Duodenal mucosa (tissue), 2 donors: ENCODE data around the gene TM4SF18.

Experiments used
- H3K27ac ChIP-seq: one replicate; pipeline ENCODE4 v1.7.0; 2013; ENCODE audit warnings: low read depth, low read length
- H3K27me3 ChIP-seq, 2 donors: one replicate each; pipeline ENCODE4 v1.7.0; 2013; ENCODE audit warnings: low read length in 2 of 2, control low read depth in 1 of 2; ENCODE audit not compliant: insufficient read depth in 2 of 2, control insufficient read depth in 1 of 2
- H3K36me3 ChIP-seq, 2 donors: one replicate each; pipeline ENCODE4 v1.7.0; 2013; ENCODE audit warnings: low read length in 2 of 2, control low read depth in 1 of 2; ENCODE audit not compliant: insufficient read depth in 2 of 2, control insufficient read depth in 1 of 2
- H3K4me1 ChIP-seq, 2 donors: one replicate each; pipeline ENCODE4 v1.7.0; 2013; ENCODE audit warnings: low read length in 2 of 2, control low read depth in 1 of 2; ENCODE audit not compliant: insufficient read depth in 2 of 2, control insufficient read depth in 1 of 2
- H3K4me3 ChIP-seq, 2 donors: one replicate each; pipeline ENCODE4 v1.7.0; 2013; ENCODE audit warnings: low read length in 2 of 2, low read depth in 1 of 2
- H3K9ac ChIP-seq, 2 donors: one replicate each; pipeline ENCODE4 v1.7.0; 2013; ENCODE audit warnings: low read length in 2 of 2, low read depth in 1 of 2
- H3K9me3 ChIP-seq, 2 donors: one replicate each; pipeline ENCODE4 v1.7.0; 2013; ENCODE audit warnings: low read length in 2 of 2, control low read depth in 1 of 2; ENCODE audit not compliant: control insufficient read depth in 1 of 2

The TM4SF18 gene

GRCh38 chr3:149284034-149284433, 49.4 kb downstream of the TM4SF18 start:
- Histone ChIP-seq H3K27me3 (no peaks in the 10 kb centered on the region), H3K36me3 (no peaks in the 10 kb centered on the region), H3K9me3 (no peaks in the 10 kb centered on the region), H3K27ac (no peak overlapping the region), H3K9ac (no peak overlapping the region), H3K4me3 (no peak overlapping the region), H3K4me1 (no peaks in the 10 kb centered on the region)

- Histone ChIP-seq H3K9ac (no peak overlapping the region), H3K4me3 (no peak overlapping the region), H3K36me3 (no peaks in the 10 kb centered on the region), H3K27ac (no peak overlapping the region), H3K27me3 (no peaks in the 10 kb centered on the region), H3K4me1 (no peaks in the 10 kb centered on the region), H3K9me3 (no peaks in the 10 kb centered on the region)
Measured at GRCh38 chr3:149283401-149283800, 50.0 kb downstream of the TM4SF18 start.

- peaks cover under 1% of the 10 kb centered on the region in 2 donors for H3K4me1 ChIP-seq
- H3K9ac ChIP-seq: no peak overlapping the region
- no peak overlapping the region for H3K4me3 ChIP-seq
- no peaks in the 10 kb centered on the region for H3K27me3 ChIP-seq
- H3K9me3 ChIP-seq: no peaks in the 10 kb centered on the region
- H3K27ac ChIP-seq: no peak overlapping the region
- no peaks in the 10 kb centered on the region for H3K36me3 ChIP-seq
Measured at GRCh38 chr3:149282836-149283235, 50.6 kb downstream of the TM4SF18 start.

- H3K36me3 ChIP-seq: no peaks in the 10 kb centered on the region
- no peak overlapping the region for H3K27ac ChIP-seq
- H3K9ac ChIP-seq: no peak overlapping the region
- no peaks in the 10 kb centered on the region for H3K27me3 ChIP-seq
- no peaks in the 10 kb centered on the region for H3K9me3 ChIP-seq
- H3K4me3 ChIP-seq: no peak overlapping the region
- H3K4me1 ChIP-seq: peaks cover 5 to 6% of the 10 kb centered on the region in 2 donors
Measured at GRCh38 chr3:149282322-149282721, 51.1 kb downstream of the TM4SF18 start.

- Histone ChIP-seq H3K4me1 (peaks cover 9 to 10% of the 10 kb centered on the region in 2 donors), H3K9me3 (no peaks in the 10 kb centered on the region), H3K4me3 (no peak overlapping the region), H3K9ac (no peak overlapping the region), H3K27ac (no peak overlapping the region), H3K36me3 (no peaks in the 10 kb centered on the region), H3K27me3 (no peaks in the 10 kb centered on the region)
Measured at GRCh38 chr3:149280671-149281349, 52.6 kb downstream of the TM4SF18 start.

GRCh38 chr3:149278911-149279310, 54.5 kb downstream of the TM4SF18 start:
- peaks cover 9 to 10% of the 10 kb centered on the region in 2 donors for H3K4me1 ChIP-seq

GRCh38 chr3:149277331-149277813, 56.1 kb downstream of the TM4SF18 start:
- Histone ChIP-seq H3K27ac (peak overlapping the region; percentile 17), H3K36me3 (no peaks in the 10 kb centered on the region), H3K9me3 (no peaks in the 10 kb centered on the region), H3K9ac (no peak overlapping the region), H3K27me3 (no peaks in the 10 kb centered on the region), H3K4me3 (no peak overlapping the region), H3K4me1 (peaks cover 9 to 10% of the 10 kb centered on the region in 2 donors)

More at GRCh38 chr3:149278911-149279310, 54.5 kb downstream of the TM4SF18 start:
- Histone ChIP-seq H3K27ac (no peak overlapping the region), H3K9ac (no peak overlapping the region), H3K4me3 (no peak overlapping the region), H3K27me3 (no peaks in the 10 kb centered on the region), H3K36me3 (no peaks in the 10 kb centered on the region), H3K9me3 (no peaks in the 10 kb centered on the region)

- Histone ChIP-seq H3K4me1 (peaks cover 9 to 10% of the 10 kb centered on the region in 2 donors), H3K9ac (no peak overlapping the region), H3K4me3 (no peak overlapping the region), H3K27ac (no peak overlapping the region), H3K36me3 (no peaks in the 10 kb centered on the region), H3K27me3 (no peaks in the 10 kb centered on the region), H3K9me3 (no peaks in the 10 kb centered on the region)
Measured at GRCh38 chr3:149276619-149277018, 56.8 kb downstream of the TM4SF18 start.

- no peak overlapping the region for H3K4me3 ChIP-seq
- no peak overlapping the region for H3K27ac ChIP-seq
- no peak overlapping the region for H3K9ac ChIP-seq
- no peaks in the 10 kb centered on the region for H3K36me3 ChIP-seq
- no peaks in the 10 kb centered on the region for H3K27me3 ChIP-seq
- no peaks in the 10 kb centered on the region for H3K9me3 ChIP-seq
- H3K4me1 ChIP-seq: peaks cover 9 to 10% of the 10 kb centered on the region in 2 donors
Measured at GRCh38 chr3:149274220-149274619, 59.2 kb downstream of the TM4SF18 start.

GRCh38 chr3:149273096-149273751, 60.2 kb downstream of the TM4SF18 start:
- H3K27me3 ChIP-seq: no peaks in the 10 kb centered on the region
- H3K9me3 ChIP-seq: no peaks in the 10 kb centered on the region
- H3K4me1 ChIP-seq: peaks cover 9 to 10% of the 10 kb centered on the region in 2 donors
- no peak overlapping the region for H3K4me3 ChIP-seq
- no peak overlapping the region for H3K27ac ChIP-seq
- H3K36me3 ChIP-seq: no peaks in the 10 kb centered on the region
- no peak overlapping the region for H3K9ac ChIP-seq
